ENCODE measurements around the gene INPP4B. TPM values are rescaled to one million over a fixed set of nuclear protein-coding genes. Genes with fewer than 3 reads are reported as not detected.

The INPP4B gene
- total and polyA plus RNA-seq, 7 donors: 1.5 to 16.8 (median 9.5) TPM

DNA sequence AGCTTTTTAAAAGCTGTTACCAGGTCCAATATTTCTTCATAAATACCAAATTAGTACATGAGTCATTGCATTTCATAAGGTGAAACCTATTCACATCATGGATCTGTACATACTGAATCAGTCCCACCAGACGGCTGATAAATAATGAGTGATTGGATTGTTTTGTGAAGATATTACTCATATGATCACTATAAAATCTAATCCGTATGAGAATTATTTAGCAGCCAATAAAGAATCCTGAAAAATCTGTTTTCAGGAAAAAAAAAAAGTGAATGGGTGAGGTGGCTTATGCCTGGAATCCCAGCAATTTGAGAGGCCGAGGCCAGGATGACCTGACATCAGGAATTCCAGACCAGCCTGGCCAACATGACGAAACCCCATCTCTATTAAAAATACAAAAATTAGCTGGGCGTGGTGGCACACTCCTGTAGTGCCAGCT is 438.1 kb downstream of the INPP4B start:
- 54 to 79% (median 74%) methylated on average over 5 of the region's 5 CpGs for WGBS, 3 donors
- no peak overlapping the region for H3K27ac ChIP-seq
- no peaks in the 10 kb centered on the region for H3K27me3 ChIP-seq (ENCODE audit: insufficient read depth in 3 of 3, low read length in 2 of 3)
- DNase-seq (no peak), ATAC-seq (peak in 1 of 4 donors; percentile 41)
- no peaks in the 10 kb centered on the region for H3K36me3 ChIP-seq (ENCODE audit: insufficient read depth in 1 of 2, low read depth in 1 of 2)
- intact Hi-C loops (cut with DNase I): loop anchor here in 1 of 2 donors (5.0 kb wide), 1 partner anchor 56 kb away; no protein-coding TSS in a partner anchor
- no peaks in the 10 kb centered on the region for H3K9me3 ChIP-seq
- H3K4me3 ChIP-seq: no peak overlapping the region
- TF ChIP-seq, protein P1, sequence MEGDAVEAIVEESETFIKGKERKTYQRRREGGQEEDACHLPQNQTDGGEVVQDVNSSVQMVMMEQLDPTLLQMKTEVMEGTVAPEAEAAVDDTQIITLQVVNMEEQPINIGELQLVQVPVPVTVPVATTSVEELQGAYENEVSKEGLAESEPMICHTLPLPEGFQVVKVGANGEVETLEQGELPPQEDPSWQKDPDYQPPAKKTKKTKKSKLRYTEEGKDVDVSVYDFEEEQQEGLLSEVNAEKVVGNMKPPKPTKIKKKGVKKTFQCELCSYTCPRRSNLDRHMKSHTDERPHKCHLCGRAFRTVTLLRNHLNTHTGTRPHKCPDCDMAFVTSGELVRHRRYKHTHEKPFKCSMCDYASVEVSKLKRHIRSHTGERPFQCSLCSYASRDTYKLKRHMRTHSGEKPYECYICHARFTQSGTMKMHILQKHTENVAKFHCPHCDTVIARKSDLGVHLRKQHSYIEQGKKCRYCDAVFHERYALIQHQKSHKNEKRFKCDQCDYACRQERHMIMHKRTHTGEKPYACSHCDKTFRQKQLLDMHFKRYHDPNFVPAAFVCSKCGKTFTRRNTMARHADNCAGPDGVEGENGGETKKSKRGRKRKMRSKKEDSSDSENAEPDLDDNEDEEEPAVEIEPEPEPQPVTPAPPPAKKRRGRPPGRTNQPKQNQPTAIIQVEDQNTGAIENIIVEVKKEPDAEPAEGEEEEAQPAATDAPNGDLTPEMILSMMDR (IDR thresholded peaks at IDR 0.05): no peak
- H3K4me1 ChIP-seq: peaks cover 47% of the 10 kb centered on the region

DNA sequence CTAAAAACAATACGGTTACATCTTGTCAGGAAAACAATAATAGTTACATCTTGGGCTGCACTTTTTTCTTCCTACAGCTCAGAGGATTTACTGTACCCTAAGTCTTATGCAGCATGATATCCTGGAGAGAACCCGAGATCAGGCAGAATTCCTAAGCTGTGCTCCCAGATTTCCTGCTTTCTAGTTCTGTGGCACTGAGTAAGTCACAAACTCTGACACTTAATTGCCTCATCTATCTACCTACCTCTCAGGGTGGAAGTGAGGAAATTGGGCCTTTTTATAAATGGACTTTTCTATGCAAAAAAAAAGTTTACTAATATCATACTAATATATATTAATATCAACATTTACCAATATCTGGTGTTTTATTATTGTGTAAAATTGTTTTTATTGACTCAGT is 438.5 kb downstream of the INPP4B start:
- no peak overlapping the region for H3K4me3 ChIP-seq
- H3K27ac ChIP-seq: no peak overlapping the region
- WGBS, 3 donors: 47 to 78% (median 56%) methylated on average over 2 of the region's 2 CpGs
- no peak for DNase-seq
- H3K36me3 ChIP-seq (ENCODE audit: insufficient read depth in 1 of 2, low read depth in 1 of 2): no peaks in the 10 kb centered on the region
- no peaks in the 10 kb centered on the region for H3K27me3 ChIP-seq (ENCODE audit: insufficient read depth in 3 of 3, low read length in 2 of 3)
- TF ChIP-seq, protein P1 (IDR thresholded peaks at IDR 0.05): no peak
- intact Hi-C loops (cut with DNase I): loop anchor here in 1 of 2 donors (5.0 kb wide), 1 partner anchor 55 kb away; no protein-coding TSS in a partner anchor
- H3K9me3 ChIP-seq: no peaks in the 10 kb centered on the region
- peaks cover 49% of the 10 kb centered on the region for H3K4me1 ChIP-seq
- no peak for ATAC-seq

DNA sequence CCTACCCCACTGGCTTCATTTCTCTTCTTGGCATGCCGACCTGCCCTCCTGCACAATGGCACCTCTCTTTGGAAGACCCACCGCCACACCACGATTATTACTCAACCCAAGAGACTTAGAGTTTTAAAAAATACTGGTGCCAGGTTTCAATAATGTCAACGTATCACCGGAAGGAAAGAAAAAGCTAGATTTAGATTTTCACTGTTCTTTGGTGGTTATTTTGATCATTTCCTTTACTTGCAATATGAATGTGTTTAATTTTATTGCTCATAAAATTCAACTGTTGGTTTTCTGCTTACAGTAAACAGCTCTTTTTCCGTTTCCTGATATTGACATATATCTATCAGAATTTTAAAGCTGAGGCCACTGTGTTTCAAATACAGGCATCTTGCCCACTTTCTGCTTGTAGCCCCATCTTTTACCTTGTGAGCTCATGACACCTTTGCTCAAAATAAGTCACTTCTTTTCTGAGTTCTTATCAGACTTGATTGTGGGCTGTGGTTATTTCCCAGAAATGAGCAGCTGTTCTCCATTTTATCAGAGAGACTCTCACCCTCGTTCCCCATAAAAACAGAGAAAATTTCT is 439.1 kb downstream of the INPP4B start:
- no peak for ATAC-seq
- H3K4me3 ChIP-seq: no peak overlapping the region
- H3K9me3 ChIP-seq: no peaks in the 10 kb centered on the region
- H3K36me3 ChIP-seq (ENCODE audit: insufficient read depth in 1 of 2, low read depth in 1 of 2): no peaks in the 10 kb centered on the region
- H3K4me1 ChIP-seq: peaks cover 49% of the 10 kb centered on the region
- intact Hi-C loops (cut with DNase I): loop anchor here in 1 of 2 donors (5.0 kb wide), 1 partner anchor 55 kb away; no protein-coding TSS in a partner anchor
- H3K27ac ChIP-seq: no peak overlapping the region
- WGBS, 3 donors: 62 to 77% (median 65%) methylated on average over 7 of the region's 7 CpGs
- TF ChIP-seq, protein P1 (IDR thresholded peaks at IDR 0.05): no peak
- no peaks in the 10 kb centered on the region for H3K27me3 ChIP-seq (ENCODE audit: insufficient read depth in 3 of 3, low read length in 2 of 3)
- no peak for DNase-seq

DNA sequence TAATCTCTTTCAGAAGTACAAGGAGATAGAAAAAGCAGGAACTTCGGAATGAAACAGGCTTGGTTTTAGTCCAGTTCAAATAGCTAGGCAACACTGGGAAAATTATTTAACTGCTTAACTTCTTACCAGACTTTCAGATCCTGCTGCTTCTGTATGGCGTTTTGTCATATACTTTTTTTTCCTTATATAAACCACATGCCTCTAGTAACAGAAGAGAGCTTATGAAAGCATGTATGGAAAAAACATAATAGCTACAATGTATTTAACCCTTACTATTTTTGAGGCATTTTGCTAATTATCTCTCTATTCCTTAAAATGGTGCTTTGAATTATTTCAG is 439.6 kb downstream of the INPP4B start:
- H3K4me3 ChIP-seq: no peak overlapping the region
- intact Hi-C loops (cut with DNase I): loop anchor here in 1 of 2 donors (5.0 kb wide), 1 partner anchor 54 kb away; no protein-coding TSS in a partner anchor
- WGBS, 3 donors: 47 to 56% (median 55%) methylated on average over 2 of the region's 2 CpGs

More for the DNA sequence above, 439.6 kb downstream of the INPP4B start:
- Histone ChIP-seq H3K4me1 (peaks cover 49% of the 10 kb centered on the region), H3K27me3 (ENCODE audit: insufficient read depth in 3 of 3, low read length in 2 of 3) (no peaks in the 10 kb centered on the region), H3K9me3 (no peaks in the 10 kb centered on the region), H3K36me3 (ENCODE audit: insufficient read depth in 1 of 2, low read depth in 1 of 2) (no peaks in the 10 kb centered on the region), H3K27ac (peak overlapping the region; percentile 80)
- no peak for ATAC-seq
- TF ChIP-seq, protein P1 (IDR thresholded peaks at IDR 0.05): no peak
- no peak for DNase-seq

Data from psoas muscle (tissue), 8 donors.